K562 (cell line): ENCODE results near the gene BNC2. TPM values are rescaled to one million over a fixed set of nuclear protein-coding genes. Genes with fewer than 3 reads are reported as not detected.

Experiments used
- ATAC-seq: fragments of 200-7000 bp; cut with Tn5 transposase; 3 replicates; pipeline ENCODE4 v1.9.1; 2020; ENCODE audit warnings: moderate library complexity
- BruUV-seq: library from RNA; stranded (reverse); fragments of 400-500 nt; replicated peaks from 2 replicates; lab custom pipeline; 2021; lab: Mats Ljungman, UMichigan
- CTCF ChIA-PET: fragments of 300-600 bp; formaldehyde crosslinking; extraction: SDS; loops from one replicate; lab custom pipeline; 2021; ENCODE audit warnings: low intra/inter-chr PET ratio; lab: Yijun Ruan, JAX
- POLR2A ChIA-PET: fragments of 300-600, 350-650 bp; sonication (Branson Sonifier 250); formaldehyde crosslinking; extraction: SDS; loops from one replicate; lab custom pipeline; 2021; ENCODE audit warnings: antibody characterized with exemption, inconsistent platforms; lab: Yijun Ruan, JAX
- DNase-seq, 4 experiments: peaks; one replicate each; pipeline versions ENCODE4 v3.0.0 to v3.0.0-alpha.2; 2011 to 2018; ENCODE audit warnings: low spot score in 3 of 4, mixed read lengths in 3 of 4; ENCODE audit errors: extremely low read depth in 1 of 4
- FAIRE-seq: peaks from 2 replicates; lab custom pipeline; 2011; peaks lifted over from hg19 to GRCh38; lab: Jason Lieb, UNC
- H2AFZ ChIP-seq: 2 replicates; pipeline ENCODE4 v1.6.0; 2011; ENCODE audit warnings: low read depth, low read length, control low read depth, inconsistent platforms
- H3K27ac ChIP-seq: fragments of 200-600 bp; 3 replicates; pipeline ENCODE4 v1.8.0; 2011; ENCODE audit warnings: low read depth, mild to moderate bottlenecking, control low read depth, inconsistent platforms, low read length, moderate library complexity, mixed read lengths; ENCODE audit errors: extremely low read depth
- H3K27me3 ChIP-seq, 2 experiments: fragments of 300-600 bp in 1 of 2; 2 replicates in 1 of 2; 3 replicates in 1 of 2; pipeline versions ENCODE4 v1.6.0 to v1.8.0; 2011; ENCODE audit warnings: inconsistent platforms in 2 of 2, low read length in 2 of 2, mild to moderate bottlenecking in 1 of 2, mixed read lengths in 1 of 2, moderate library complexity in 1 of 2; ENCODE audit not compliant: control insufficient read depth in 2 of 2, insufficient read depth in 2 of 2
- H3K36me3 ChIP-seq: fragments of 300-600 bp; 3 replicates; pipeline ENCODE4 v1.8.0; 2011; ENCODE audit warnings: mild to moderate bottlenecking, low read length, inconsistent platforms; ENCODE audit not compliant: control insufficient read depth, insufficient read depth
- H3K4me1 ChIP-seq, 2 experiments: fragments of 200-600 bp in 1 of 2; replicated peaks in 1 of 2; 2 replicates in 1 of 2; 3 replicates in 1 of 2; pipeline versions ENCODE4 v1.5.1 to v1.8.0; 2011; ENCODE audit warnings: inconsistent platforms in 2 of 2, low read length in 2 of 2, mild to moderate bottlenecking in 1 of 2, mixed read lengths in 1 of 2, moderate library complexity in 1 of 2; ENCODE audit not compliant: control insufficient read depth in 2 of 2, insufficient read depth in 2 of 2
- H3K4me2 ChIP-seq: 2 replicates; pipeline ENCODE4 v1.6.1; 2011; ENCODE audit warnings: low read length, control low read depth, inconsistent platforms, mixed read lengths; ENCODE audit not compliant: insufficient read depth
- H3K4me3 ChIP-seq: fragments of 200-600 bp; sonication (generic), shearing (Covaris generic); 2 replicates; pipeline ENCODE4 v1.5.1; 2016; ENCODE audit warnings: control low read depth, inconsistent platforms
- H3K79me2 ChIP-seq: fragments of 200-600 bp; 3 replicates; pipeline ENCODE4 v1.8.0; 2011; ENCODE audit warnings: low read length, inconsistent platforms; ENCODE audit not compliant: control insufficient read depth, insufficient read depth
- H3K9ac ChIP-seq, 2 experiments: 2 replicates each; pipeline versions ENCODE4 v1.6.0 to v1.6.1; 2011; ENCODE audit warnings: low read depth in 2 of 2, low read length in 2 of 2, control low read depth in 1 of 2, inconsistent platforms in 1 of 2, mild to moderate bottlenecking in 1 of 2, mixed read lengths in 1 of 2; ENCODE audit not compliant: insufficient read depth in 1 of 2
- H3K9me1 ChIP-seq: one replicate; pipeline ENCODE4 v1.6.0; 2011; ENCODE audit warnings: inconsistent platforms, mild to moderate bottlenecking, low read length, moderate library complexity; ENCODE audit not compliant: control insufficient read depth, insufficient read depth
- H3K9me3 ChIP-seq: replicated peaks from 2 replicates; pipeline ENCODE4 v1.5.1; 2011; ENCODE audit warnings: low read depth, low read length, inconsistent platforms; ENCODE audit not compliant: control insufficient read depth, insufficient read depth
- H4K20me1 ChIP-seq: replicated peaks from 2 replicates; pipeline ENCODE4 v1.6.1; 2011; ENCODE audit warnings: low read length, inconsistent platforms, mixed read lengths; ENCODE audit not compliant: control insufficient read depth, insufficient read depth
- ARID3B ChIP-seq: fragments of 250-450 bp; sonication (Bioruptor Pico); IDR thresholded peaks from 2 replicates; pipeline ENCODE4 v1.4.0; 2020; ENCODE audit warnings: borderline replicate concordance
- EZH2 ChIP-seq: IDR thresholded peaks from 2 replicates; pipeline ENCODE4 v1.6.1; 2012; ENCODE audit warnings: low read depth, mild to moderate bottlenecking, inconsistent platforms, low read length, borderline replicate concordance
- ID3 ChIP-seq, 2 experiments: fragments of 250-450 bp in 1 of 2; fragments of 450-650 bp in 1 of 2; sonication (Bioruptor Pico) in 1 of 2; IDR thresholded peaks; 2 replicates each; pipeline versions ENCODE4 v1.6.1 to v1.8.0; 2016 to 2021; ENCODE audit warnings: mild to moderate bottlenecking in 2 of 2, moderate library complexity in 2 of 2, missing compliant biosample characterization in 1 of 2, missing genetic modification characterization in 1 of 2
- POLR3A ChIP-seq: IDR thresholded peaks from 2 replicates; pipeline ENCODE4 v1.6.1; 2011; ENCODE audit warnings: borderline replicate concordance, mild to moderate bottlenecking, moderate library complexity; ENCODE audit not compliant: insufficient read length, insufficient read depth; ENCODE audit errors: extremely low read depth
- PTBP1 ChIP-seq: fragments of 200-400 bp; formaldehyde crosslinking; IDR thresholded peaks from 2 replicates; pipeline ENCODE4 v1.6.1; 2017; ENCODE audit warnings: low read depth, low read length
- ZNF445 ChIP-seq: fragments of 250-450 bp; sonication (Bioruptor Pico); IDR thresholded peaks from 2 replicates; pipeline ENCODE4 v1.4.0; 2020; ENCODE audit warnings: low read depth, mild to moderate bottlenecking, moderate library complexity
- ZNF764 ChIP-seq: fragments of 250-450 bp; sonication (Bioruptor Pico); IDR thresholded peaks from 2 replicates; pipeline ENCODE4 v1.4.0; 2020; ENCODE audit warnings: low read depth, mild to moderate bottlenecking, moderate library complexity
- WGBS: fragments of 100-300 bp; shearing (Covaris generic); methylation state at CpG from one replicate; pipeline ENCODE4 v1.1.6; 2016; ENCODE audit warnings: low coverage, mixed read lengths; ENCODE audit not compliant: insufficient coverage; ENCODE audit errors: missing lambda C conversion rate; 5-methylcytosine and 5-hydroxymethylcytosine counted together
- in situ Hi-C: fragments of 300-500 bp; cut with MboI; formaldehyde crosslinking; loops from 4 replicates; pipeline ENCODE4 v1.15.0; 2018; ENCODE audit warnings: inconsistent platforms, mixed read lengths
- intact Hi-C: fragments of 100-400 bp; cut with micrococcal nuclease; formaldehyde crosslinking; loops from 2 replicates; pipeline ENCODE4 v1.14.2; 2022
- polyA plus RNA-seq, 8 experiments: library from polyadenylated mRNA; depleted of rRNA in 4 of 8; stranded (reverse) in 5 of 8; unstranded in 3 of 8; fragments of >200 nt; fragmentation: Nextera tagmentation in 2 of 8; fragmentation: Illumina TruSeq in 1 of 8; extraction: Ambion mirVana in 2 of 8; extraction: Trizol in 1 of 8; gene quantifications; 2 replicates each; pipeline versions ENCODE4 v1.2.1 to v1.2.3, GENCODE V29; 2011 to 2014; ENCODE audit warnings: inconsistent platforms in 1 of 8, missing spikeins in 1 of 8
- total RNA-seq, 7 experiments: library from RNA; depleted of rRNA in 6 of 7; stranded (reverse); fragments of >200 nt in 6 of 7; fragmentation: Illumina TruSeq in 2 of 7; extraction: Trizol in 2 of 7; gene quantifications; 2 replicates each; pipeline versions ENCODE4 v1.2.1 to v1.2.3, GENCODE V29; 2011 to 2021; ENCODE audit warnings: low replicate concordance in 1 of 7

The BNC2 gene
- total and polyA plus RNA-seq, 9 of the 15 experiments (the other 6 are each of a cell fraction or from before 2014, with no cell fraction given), result not detected

GRCh38 chr9:16664211-16664610, 206.3 kb downstream of the BNC2 start (continued):
- TF ChIP-seq ZNF445 (CRISPR knock-in tag) (no peak), ZNF764 (CRISPR knock-in tag) (no peak), PTBP1 (no peak), ARID3B (no peak), ID3 (CRISPR knock-in tag; IDR thresholded peaks at IDR 0.05) (no peak), ID3 (tag; IDR thresholded peaks at IDR 0.05) (no peak), POLR3A (no peak)

- no peak for DNase-seq
Measured at GRCh38 chr9:16661816-16662215, 208.7 kb downstream of the BNC2 start.

More at GRCh38 chr9:16661816-16662215, 208.7 kb downstream of the BNC2 start:
- Histone ChIP-seq H3K4me3 (no peak overlapping the region), H3K79me2 (no peaks in the 10 kb centered on the region), H3K27me3 (no peaks in the 10 kb centered on the region), H3K4me2 (no peak overlapping the region), H4K20me1 (no peaks in the 10 kb centered on the region), H3K9me1 (no peaks in the 10 kb centered on the region), H3K27ac (no peak overlapping the region), H3K9me3 (no peaks in the 10 kb centered on the region), H2AFZ (no peak overlapping the region), H3K9ac (no peak overlapping the region), H3K36me3 (no peaks in the 10 kb centered on the region), H3K4me1 (no peaks in the 10 kb centered on the region)
- CTCF ChIA-PET, result no interaction called here
- POLR2A ChIA-PET, result no interaction called here
- no peak for TF ChIP-seq EZH2
- ATAC-seq (no peak), FAIRE-seq (no peak)
- BruUV-seq, result no TSS peak
- 0% methylated on average over 1 of the region's 1 CpG for WGBS
- in situ Hi-C loops (no loop called here), intact Hi-C loops (no loop called here)
